GM23338 (cell line): ENCODE measurements around the gene OR10C1.

Experiments
- CTCF ChIP-seq, 2 experiments: fragments of 200-600 bp in 1 of 2; sonication (generic) in 1 of 2; conservative IDR thresholded peaks; 2 replicates each; pipeline versions ENCODE4 v1.5.1 to v1.6.1; 2016 to 2017; ENCODE audit warnings: antibody characterized with exemption in 2 of 2, low read depth in 2 of 2, mild to moderate bottlenecking in 2 of 2, moderate library complexity in 1 of 2
- EZH2 ChIP-seq: fragments of 200-600 bp; sonication (generic); IDR thresholded peaks from one replicate; pipeline ENCODE4 v1.8.0; 2017; ENCODE audit warnings: antibody characterized with exemption, mild to moderate bottlenecking, low read depth; ENCODE audit not compliant: unreplicated experiment
- EZH2phosphoT487 ChIP-seq: fragments of 200-600 bp; sonication (generic); IDR thresholded peaks from one replicate; pipeline ENCODE4 v1.8.1; 2018; ENCODE audit warnings: antibody characterized with exemption; ENCODE audit not compliant: unreplicated experiment
- POLR2AphosphoS5 ChIP-seq: IDR thresholded peaks from 2 replicates; pipeline ENCODE4 v1.6.1; 2016; ENCODE audit warnings: antibody characterized with exemption, low read depth
- STAT1 ChIP-seq: IDR thresholded peaks from one replicate; pipeline ENCODE4 v1.6.1; 2016; ENCODE audit warnings: antibody characterized with exemption; ENCODE audit not compliant: unreplicated experiment
- ZNF462 ChIP-seq: fragments of 250-450 bp; sonication (Bioruptor Pico); IDR thresholded peaks from 2 replicates; pipeline ENCODE4 v1.5.0; 2020; ENCODE audit warnings: mild to moderate bottlenecking, moderate library complexity

GRCh38 chr6:29403801-29404200 is 35.3 kb upstream of the OR10C1 start:
- TF ChIP-seq POLR2AphosphoS5: no peak
- no peak for TF ChIP-seq ZNF462
- no peak for TF ChIP-seq CTCF (conservative IDR thresholded peaks at IDR 0.05; ENCODE audit: low read depth in 2 of 2)
- TF ChIP-seq STAT1: no peak
- no peak for TF ChIP-seq EZH2phosphoT487
- no peak for TF ChIP-seq EZH2
